Gastroesophageal sphincter (tissue), 3 donors: ENCODE measurements around the gene CASP8AP2.

ENCODE experiments used
- CTCF ChIP-seq, 4 experiments: fragments of 200-600 bp in 2 of 4; fragments of 450-650 bp in 2 of 4; sonication (generic) in 1 of 4; IDR thresholded peaks; one replicate each; pipeline ENCODE4 v1.5.1; 2017 to 2019; ENCODE audit warnings: antibody characterized with exemption in 4 of 4, mild to moderate bottlenecking in 2 of 4, moderate library complexity in 2 of 4
- POLR2A ChIP-seq, 2 donors: fragments of 450-650 bp; IDR thresholded peaks; one replicate each; pipeline ENCODE4 v1.6.1; 2017; ENCODE audit warnings: antibody characterized with exemption in 2 of 2, mild to moderate bottlenecking in 2 of 2, moderate library complexity in 1 of 2

GRCh38 chr6:89859744-89860143 is 30.1 kb downstream of the CASP8AP2 start:
- TF ChIP-seq CTCF (IDR thresholded peaks at IDR 0.05) (no peak), POLR2A (IDR thresholded peaks at IDR 0.05) (no peak)
